ENCODE measurements around the gene BCL2L15.

GRCh38 chr1:113861641-113862040 is 25.7 kb downstream of the BCL2L15 start:
- TF ChIP-seq, protein P1, sequence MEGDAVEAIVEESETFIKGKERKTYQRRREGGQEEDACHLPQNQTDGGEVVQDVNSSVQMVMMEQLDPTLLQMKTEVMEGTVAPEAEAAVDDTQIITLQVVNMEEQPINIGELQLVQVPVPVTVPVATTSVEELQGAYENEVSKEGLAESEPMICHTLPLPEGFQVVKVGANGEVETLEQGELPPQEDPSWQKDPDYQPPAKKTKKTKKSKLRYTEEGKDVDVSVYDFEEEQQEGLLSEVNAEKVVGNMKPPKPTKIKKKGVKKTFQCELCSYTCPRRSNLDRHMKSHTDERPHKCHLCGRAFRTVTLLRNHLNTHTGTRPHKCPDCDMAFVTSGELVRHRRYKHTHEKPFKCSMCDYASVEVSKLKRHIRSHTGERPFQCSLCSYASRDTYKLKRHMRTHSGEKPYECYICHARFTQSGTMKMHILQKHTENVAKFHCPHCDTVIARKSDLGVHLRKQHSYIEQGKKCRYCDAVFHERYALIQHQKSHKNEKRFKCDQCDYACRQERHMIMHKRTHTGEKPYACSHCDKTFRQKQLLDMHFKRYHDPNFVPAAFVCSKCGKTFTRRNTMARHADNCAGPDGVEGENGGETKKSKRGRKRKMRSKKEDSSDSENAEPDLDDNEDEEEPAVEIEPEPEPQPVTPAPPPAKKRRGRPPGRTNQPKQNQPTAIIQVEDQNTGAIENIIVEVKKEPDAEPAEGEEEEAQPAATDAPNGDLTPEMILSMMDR (IDR thresholded peaks at IDR 0.05 in 4 of 5, conservative IDR thresholded peaks at IDR 0.05 in 1 of 5) = no peak
- no peak for TF ChIP-seq POLR2A (IDR thresholded peaks at IDR 0.05)

Measured in gastrocnemius medialis (tissue), 4 donors.